C4-2B (cell line): Measurements from ENCODE around the gene UGT1A8.
A peak's percentile ranks its signal among the peaks of the same experiment; 100 is the strongest.

Source experiments
- H3K27ac ChIP-seq: fragments of 450-650 bp; 2 replicates; pipeline ENCODE4 v1.5.1; 2017
- ZFX ChIP-seq: fragments of 450-650 bp; IDR thresholded peaks from 2 replicates; pipeline ENCODE4 v1.6.1; 2017
- TF ChIP-seq, protein P1 (sequence below): fragments of 450-650 bp; conservative IDR thresholded peaks from 2 replicates; pipeline ENCODE4 v1.5.1; 2017; ENCODE audit warnings: mild to moderate bottlenecking

Gene UGT1A8

DNA sequence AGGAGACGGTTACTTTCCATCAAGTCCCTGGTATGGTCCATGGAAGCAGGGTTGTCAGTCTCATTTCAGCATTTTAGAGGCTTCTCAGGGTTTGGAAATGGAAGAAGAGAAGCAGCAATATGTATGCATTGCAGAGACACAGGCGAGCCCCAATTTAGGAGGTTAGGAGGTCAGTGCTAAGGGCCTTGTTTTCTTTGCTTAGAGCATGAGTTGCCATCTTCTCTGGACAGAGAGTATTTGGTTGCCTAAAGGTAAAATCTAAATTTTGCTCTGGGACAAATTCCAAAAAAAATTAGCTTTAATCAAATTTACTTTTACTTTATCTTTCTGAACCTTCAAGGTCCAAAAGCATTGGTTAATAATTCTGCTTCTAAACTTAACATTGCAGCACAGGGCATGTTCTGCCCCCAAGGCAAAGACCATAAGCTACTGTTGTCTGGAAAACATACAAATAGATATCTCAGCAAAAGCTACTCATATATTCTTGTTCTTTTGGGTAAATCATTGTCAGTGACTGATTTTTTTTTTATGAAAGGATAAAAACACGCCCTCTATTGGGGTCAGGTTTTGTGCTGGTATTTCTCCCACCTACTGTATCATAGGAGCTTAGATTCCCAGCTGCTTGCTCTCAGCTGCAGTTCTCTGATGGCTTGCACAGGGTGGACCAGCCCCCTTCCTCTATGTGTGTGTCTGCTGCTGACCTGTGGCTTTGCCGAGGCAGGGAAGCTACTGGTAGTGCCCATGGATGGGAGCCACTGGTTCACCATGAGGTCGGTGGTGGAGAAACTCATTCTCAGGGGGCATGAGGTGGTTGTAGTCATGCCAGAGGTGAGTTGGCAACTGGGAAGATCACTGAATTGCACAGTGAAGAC lies 54.1 kb downstream of the UGT1A8 start, which contains the start of gene UGT1A9:
Gene UGT1A9, plus strand, starts transcription at position 609 of the 872 bp plus-strand sequence. Its CDS starts 37 bp downstream, at position 646.
- no peak within 1 kb of the TSS for H3K27ac ChIP-seq
- no peak for TF ChIP-seq ZFX
- TF ChIP-seq, protein P1, sequence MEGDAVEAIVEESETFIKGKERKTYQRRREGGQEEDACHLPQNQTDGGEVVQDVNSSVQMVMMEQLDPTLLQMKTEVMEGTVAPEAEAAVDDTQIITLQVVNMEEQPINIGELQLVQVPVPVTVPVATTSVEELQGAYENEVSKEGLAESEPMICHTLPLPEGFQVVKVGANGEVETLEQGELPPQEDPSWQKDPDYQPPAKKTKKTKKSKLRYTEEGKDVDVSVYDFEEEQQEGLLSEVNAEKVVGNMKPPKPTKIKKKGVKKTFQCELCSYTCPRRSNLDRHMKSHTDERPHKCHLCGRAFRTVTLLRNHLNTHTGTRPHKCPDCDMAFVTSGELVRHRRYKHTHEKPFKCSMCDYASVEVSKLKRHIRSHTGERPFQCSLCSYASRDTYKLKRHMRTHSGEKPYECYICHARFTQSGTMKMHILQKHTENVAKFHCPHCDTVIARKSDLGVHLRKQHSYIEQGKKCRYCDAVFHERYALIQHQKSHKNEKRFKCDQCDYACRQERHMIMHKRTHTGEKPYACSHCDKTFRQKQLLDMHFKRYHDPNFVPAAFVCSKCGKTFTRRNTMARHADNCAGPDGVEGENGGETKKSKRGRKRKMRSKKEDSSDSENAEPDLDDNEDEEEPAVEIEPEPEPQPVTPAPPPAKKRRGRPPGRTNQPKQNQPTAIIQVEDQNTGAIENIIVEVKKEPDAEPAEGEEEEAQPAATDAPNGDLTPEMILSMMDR, result no peak

DNA sequence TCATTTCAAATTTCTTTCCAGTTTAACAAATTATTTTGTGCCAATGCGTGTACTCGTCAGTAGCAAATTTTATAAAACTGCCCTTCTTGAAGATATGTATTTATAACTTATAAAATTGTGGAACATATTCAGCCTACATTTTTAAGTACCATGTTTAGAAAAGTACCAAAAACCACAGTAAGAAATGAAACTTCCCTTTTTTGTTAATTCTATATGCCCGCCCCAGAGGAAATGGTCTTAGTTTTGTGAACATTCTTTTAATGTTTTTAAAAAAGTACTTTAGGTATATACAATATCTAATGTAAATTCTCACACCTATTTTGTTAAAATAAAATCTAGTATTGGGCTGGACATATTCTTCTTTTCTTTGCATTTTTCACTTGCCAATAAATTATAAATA lies 55.5 kb downstream of the UGT1A8 start:
- no peak overlapping the region for H3K27ac ChIP-seq
- TF ChIP-seq, protein P1, result no peak
- no peak for TF ChIP-seq ZFX

DNA sequence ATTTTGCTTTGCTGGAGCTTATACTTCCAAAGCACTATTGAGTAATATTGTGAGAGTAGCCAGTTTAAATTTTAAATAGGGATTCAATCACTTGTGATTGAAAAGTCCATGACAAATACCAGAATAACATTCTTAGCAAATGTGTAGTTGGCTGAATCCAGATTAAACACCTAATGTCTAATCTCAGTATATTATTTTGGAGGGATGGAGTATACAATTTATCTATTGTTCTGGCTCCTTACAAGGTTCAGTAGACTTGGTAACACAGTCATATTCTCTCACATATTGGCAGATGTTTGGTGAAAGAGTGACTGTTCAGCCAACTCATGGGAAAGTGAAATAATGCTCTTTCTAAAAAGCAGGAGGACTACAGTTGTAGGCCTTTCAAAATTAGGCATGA lies 56.5 kb downstream of the UGT1A8 start:
- H3K27ac ChIP-seq, result no peak overlapping the region
- no peak for TF ChIP-seq ZFX
- TF ChIP-seq, protein P1, result no peak

DNA sequence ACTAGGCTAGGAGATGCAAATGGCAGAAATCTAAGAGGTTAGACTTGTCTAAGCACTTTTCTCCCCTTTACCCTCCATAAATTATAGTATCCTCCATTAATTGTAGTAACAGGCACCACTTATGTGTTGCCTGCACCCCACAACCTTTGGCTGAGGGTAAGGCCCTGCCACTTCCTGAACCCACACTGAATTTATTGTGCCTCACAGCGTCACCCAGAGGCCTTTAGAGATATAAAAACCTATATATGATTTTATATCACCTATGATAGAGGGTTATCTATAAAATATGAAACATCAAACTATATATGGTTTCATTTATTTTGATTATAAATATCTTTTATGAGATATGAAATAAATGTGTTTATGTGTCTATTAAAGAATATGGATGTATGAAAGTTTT lies 56.9 kb downstream of the UGT1A8 start:
- no peak for TF ChIP-seq ZFX
- TF ChIP-seq, protein P1, result no peak
- H3K27ac ChIP-seq, result no peak overlapping the region

GRCh38 chr2:233674995-233675394 lies 57.6 kb downstream of the UGT1A8 start:
- TF ChIP-seq ZFX, result no peak
- TF ChIP-seq, protein P1, result peak; percentile 37
- no peak overlapping the region for H3K27ac ChIP-seq

GRCh38 chr2:233676046-233676445 lies 58.6 kb downstream of the UGT1A8 start:
- TF ChIP-seq, protein P1, result no peak
- no peak for TF ChIP-seq ZFX
- H3K27ac ChIP-seq, result no peak overlapping the region

GRCh38 chr2:233679196-233679595 lies 61.8 kb downstream of the UGT1A8 start:
- no peak overlapping the region for H3K27ac ChIP-seq
- no peak for TF ChIP-seq ZFX
- TF ChIP-seq, protein P1, result no peak
